PFSK-1 (cell line): ENCODE data around the gene EML4.

Experiments
- POLR2AphosphoS5 ChIP-seq: IDR thresholded peaks from 2 replicates; pipeline ENCODE4 v1.6.1; 2012; ENCODE audit warnings: low read depth, mild to moderate bottlenecking, control low read depth, low read length, moderate library complexity
- SIN3A ChIP-seq: IDR thresholded peaks from 2 replicates; pipeline ENCODE4 v1.6.1; 2012; ENCODE audit warnings: mild to moderate bottlenecking, low read length, moderate library complexity, borderline replicate concordance; ENCODE audit not compliant: insufficient read depth

GRCh38 chr2:42223855-42224268 lies 54.7 kb downstream of the EML4 start:
- TF ChIP-seq SIN3A (no peak), POLR2AphosphoS5 (no peak)
